ENCODE measurements around the gene CNTNAP5.

The CNTNAP5 gene

DNA sequence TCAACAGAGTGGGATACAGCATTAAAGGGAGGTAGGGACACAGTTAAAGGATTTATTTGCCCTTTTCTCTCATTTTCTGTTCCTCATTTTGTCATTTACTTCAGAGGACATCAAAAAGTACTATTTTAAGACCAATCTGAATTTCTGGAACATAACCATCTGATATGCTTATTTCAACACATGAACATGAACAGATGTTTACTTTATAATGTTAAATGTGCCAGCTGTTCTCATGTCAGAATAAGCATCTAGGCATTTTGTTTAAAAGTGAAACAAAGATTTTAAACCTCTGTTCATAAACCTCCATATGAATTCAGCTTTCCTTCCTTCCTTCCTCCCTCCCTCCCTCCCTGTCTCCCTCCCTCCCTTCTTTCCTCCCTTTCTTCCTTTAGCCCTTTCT, 677.7 kb downstream of the CNTNAP5 start:
- DNase-seq (ENCODE audit: low read depth): no peak
- TF ChIP-seq, protein P1, sequence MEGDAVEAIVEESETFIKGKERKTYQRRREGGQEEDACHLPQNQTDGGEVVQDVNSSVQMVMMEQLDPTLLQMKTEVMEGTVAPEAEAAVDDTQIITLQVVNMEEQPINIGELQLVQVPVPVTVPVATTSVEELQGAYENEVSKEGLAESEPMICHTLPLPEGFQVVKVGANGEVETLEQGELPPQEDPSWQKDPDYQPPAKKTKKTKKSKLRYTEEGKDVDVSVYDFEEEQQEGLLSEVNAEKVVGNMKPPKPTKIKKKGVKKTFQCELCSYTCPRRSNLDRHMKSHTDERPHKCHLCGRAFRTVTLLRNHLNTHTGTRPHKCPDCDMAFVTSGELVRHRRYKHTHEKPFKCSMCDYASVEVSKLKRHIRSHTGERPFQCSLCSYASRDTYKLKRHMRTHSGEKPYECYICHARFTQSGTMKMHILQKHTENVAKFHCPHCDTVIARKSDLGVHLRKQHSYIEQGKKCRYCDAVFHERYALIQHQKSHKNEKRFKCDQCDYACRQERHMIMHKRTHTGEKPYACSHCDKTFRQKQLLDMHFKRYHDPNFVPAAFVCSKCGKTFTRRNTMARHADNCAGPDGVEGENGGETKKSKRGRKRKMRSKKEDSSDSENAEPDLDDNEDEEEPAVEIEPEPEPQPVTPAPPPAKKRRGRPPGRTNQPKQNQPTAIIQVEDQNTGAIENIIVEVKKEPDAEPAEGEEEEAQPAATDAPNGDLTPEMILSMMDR (conservative IDR thresholded peaks at IDR 0.05; ENCODE audit: low read depth, low read length): no peak

DNA sequence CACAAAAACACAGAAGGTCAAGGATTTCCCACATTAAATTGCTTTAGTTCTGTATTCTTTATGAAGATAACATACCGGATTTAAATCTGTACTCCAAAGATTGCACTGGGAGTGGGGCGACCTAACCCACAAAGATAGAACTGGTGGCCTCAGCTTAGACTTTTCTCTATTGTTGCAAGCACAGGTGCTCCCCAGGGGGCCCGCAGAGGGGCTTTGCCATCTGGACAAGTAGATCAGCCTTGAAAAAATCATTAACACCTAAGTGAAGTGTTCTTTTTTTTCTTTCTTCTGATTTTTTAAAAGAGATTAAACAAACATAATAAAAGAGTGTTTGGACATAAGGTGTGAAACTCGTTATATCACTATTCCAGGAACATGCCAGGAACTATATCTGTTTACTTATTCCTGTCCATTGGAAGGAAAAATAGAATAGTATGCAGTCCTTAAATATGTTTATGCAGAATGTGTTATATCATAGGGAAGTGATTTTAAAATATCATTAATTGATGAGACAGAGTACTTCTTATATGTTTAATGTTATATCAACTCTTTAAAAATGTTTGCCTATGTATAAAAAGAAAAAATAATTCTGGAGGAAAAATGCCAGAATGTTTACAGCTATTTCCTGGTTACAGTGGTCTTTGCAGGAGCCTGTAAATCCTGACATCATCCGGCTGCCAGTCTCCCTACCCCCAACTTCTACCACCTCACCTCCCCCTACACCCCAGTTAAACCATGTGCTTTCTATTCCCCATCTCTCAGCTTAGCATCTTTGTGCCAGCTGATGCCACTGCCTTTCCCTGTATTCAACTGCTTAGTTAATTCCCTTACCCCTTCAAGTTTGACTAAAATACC, 679.2 kb downstream of the CNTNAP5 start:
- no peak overlapping the region for H3K4me3 ChIP-seq (ENCODE audit: low read length)
- DNase-seq (ENCODE audit: low read depth): no peak
- TF ChIP-seq, protein P1 (conservative IDR thresholded peaks at IDR 0.05; ENCODE audit: low read depth, low read length): no peak

More for the DNA sequence above, 677.7 kb downstream of the CNTNAP5 start:
- no peak overlapping the region for H3K4me3 ChIP-seq (ENCODE audit: low read length)

DNA sequence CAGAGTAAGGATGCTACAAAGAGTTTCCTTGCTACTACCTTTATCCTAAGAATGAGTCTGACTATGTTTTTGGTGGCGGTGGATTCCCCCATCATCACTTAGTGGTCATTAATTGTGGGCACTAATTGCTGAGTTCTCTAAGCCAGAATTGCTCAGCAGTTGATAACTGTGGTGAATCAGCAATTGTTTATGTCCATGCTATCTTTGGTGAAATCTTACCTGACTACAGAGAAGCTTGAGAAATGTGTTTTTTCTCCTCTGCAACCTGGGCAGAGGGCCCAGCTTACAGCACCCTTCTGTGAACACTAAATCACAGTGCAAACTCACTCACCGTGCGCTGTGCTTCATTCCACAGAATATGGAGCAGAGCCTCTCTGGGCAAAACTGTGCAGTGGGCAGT, 683.6 kb downstream of the CNTNAP5 start:
- H3K4me3 ChIP-seq (ENCODE audit: low read length): no peak overlapping the region
- no peak for DNase-seq (ENCODE audit: low read depth)
- TF ChIP-seq, protein P1 (conservative IDR thresholded peaks at IDR 0.05; ENCODE audit: low read depth, low read length): no peak

DNA sequence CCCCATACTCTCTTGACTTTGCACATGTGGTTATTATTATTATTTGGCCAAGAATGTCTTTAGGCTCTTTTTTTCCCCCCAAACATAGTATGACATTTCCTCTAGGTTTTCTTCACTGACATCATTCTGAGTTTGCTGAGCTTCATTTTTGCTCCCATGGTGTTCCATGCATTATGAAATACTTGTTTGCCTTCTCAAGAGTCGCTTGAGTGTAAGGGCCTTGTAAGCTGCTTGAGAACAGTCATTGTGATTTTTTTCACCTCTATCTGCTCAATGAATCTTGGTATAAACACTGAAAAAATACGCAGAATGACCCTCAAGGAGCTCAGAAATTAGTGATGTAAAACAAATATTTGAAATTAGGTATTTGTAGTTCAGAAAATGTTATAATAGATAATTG, 688.9 kb downstream of the CNTNAP5 start:
- DNase-seq (ENCODE audit: low read depth): no peak
- TF ChIP-seq, protein P1 (conservative IDR thresholded peaks at IDR 0.05; ENCODE audit: low read depth, low read length): no peak
- no peak overlapping the region for H3K4me3 ChIP-seq (ENCODE audit: low read length)

DNA sequence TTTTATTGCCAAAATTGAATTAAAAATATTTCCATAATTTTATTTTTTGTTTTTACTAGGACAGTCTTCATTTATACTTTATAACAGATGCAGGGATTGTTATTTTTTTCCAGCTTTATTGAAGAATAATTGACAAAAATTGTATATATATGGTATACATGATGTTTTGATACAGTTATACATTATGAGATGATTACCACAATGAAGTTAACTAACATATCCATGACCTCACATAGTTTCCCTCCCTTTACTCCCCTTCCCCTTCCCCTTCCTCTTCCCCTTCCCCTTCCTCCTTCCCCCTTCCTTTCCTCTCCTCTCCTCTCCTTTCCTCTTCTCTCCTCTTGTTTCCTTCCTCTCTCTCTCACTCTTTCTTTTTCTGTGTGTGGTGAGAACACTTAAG, 700.1 kb downstream of the CNTNAP5 start:
- no peak for DNase-seq (ENCODE audit: low read depth)
- TF ChIP-seq, protein P1 (conservative IDR thresholded peaks at IDR 0.05; ENCODE audit: low read depth, low read length): no peak
- H3K4me3 ChIP-seq (ENCODE audit: low read length): no peak overlapping the region

- TF ChIP-seq, protein P1 (conservative IDR thresholded peaks at IDR 0.05; ENCODE audit: low read depth, low read length): no peak
- no peak overlapping the region for H3K4me3 ChIP-seq (ENCODE audit: low read length)
- no peak for DNase-seq (ENCODE audit: low read depth)
These were observed 715.5 kb downstream of the CNTNAP5 start for GRCh38 chr2:124740636-124741035.

DNA sequence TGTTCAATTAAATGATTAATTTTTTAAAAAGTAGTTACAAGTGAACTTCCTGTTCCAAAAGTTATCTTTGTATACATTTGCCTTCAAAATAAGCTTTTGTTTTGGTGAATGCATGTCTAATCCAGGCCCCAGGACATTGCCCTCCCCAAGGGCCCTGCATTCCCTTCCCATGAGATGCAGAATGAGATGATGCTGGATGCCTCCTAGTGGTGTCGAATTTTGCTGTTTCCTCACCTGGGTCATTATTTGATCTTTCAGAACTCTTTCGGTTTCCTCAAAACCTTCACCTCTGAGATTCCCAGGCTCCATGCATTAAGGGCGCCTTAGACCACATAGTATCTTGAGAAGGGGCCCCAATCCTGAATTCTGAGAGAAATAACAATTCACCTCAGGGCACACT, 728.8 kb downstream of the CNTNAP5 start:
- no peak for DNase-seq (ENCODE audit: low read depth)
- TF ChIP-seq, protein P1 (conservative IDR thresholded peaks at IDR 0.05; ENCODE audit: low read depth, low read length): no peak
- H3K4me3 ChIP-seq (ENCODE audit: low read length): no peak overlapping the region
